Activated CD4-positive, alpha-beta memory T cell treated with anti-CD3 and anti-CD28 coated beads for 36 hours (primary cell): Measurements from ENCODE around the gene OR52W1. TPM values are rescaled to one million over a fixed set of nuclear protein-coding genes. Genes with fewer than 3 reads are reported as not detected.
"Not testable (repeated sequence)": the region's sequence is repeated elsewhere in the genome, so short reads cannot be mapped to it uniquely, and the experiment has no call there.

Source experiments
- CTCF ChIA-PET: fragments of 350-600 bp; sonication (Branson Sonifier 250); formaldehyde crosslinking; loops from one replicate; lab custom pipeline; 2021; ENCODE audit warnings: antibody characterized with exemption, inconsistent platforms; lab: Charles Lee
- POLR2A ChIA-PET: fragments of 350-600 bp; sonication (Branson Sonifier 250); formaldehyde crosslinking; loops from one replicate; lab custom pipeline; 2021; ENCODE audit warnings: antibody characterized with exemption; lab: Charles Lee
- DNase-seq: peaks from one replicate; pipeline ENCODE4 v3.0.0-alpha.2; 2020
- H3K27ac Mint-ChIP-seq: one replicate; pipeline ENCODE4 v1.8.0; 2021; ENCODE audit warnings: mixed read lengths
- H3K27me3 Mint-ChIP-seq: one replicate; pipeline ENCODE4 v1.8.0; 2021; ENCODE audit warnings: mixed read lengths
- H3K36me3 Mint-ChIP-seq: one replicate; pipeline ENCODE4 v1.8.0; 2021; ENCODE audit warnings: mixed read lengths
- H3K4me1 Mint-ChIP-seq: one replicate; pipeline ENCODE4 v1.8.0; 2021; ENCODE audit warnings: low read depth, mixed read lengths
- H3K4me3 Mint-ChIP-seq: one replicate; pipeline ENCODE4 v1.8.0; 2021; ENCODE audit warnings: mild to moderate bottlenecking, mixed read lengths
- H3K9me3 Mint-ChIP-seq: one replicate; pipeline ENCODE4 v1.8.0; 2021; ENCODE audit warnings: mixed read lengths
- intact Hi-C: fragments of 100-400 bp; cut with micrococcal nuclease; formaldehyde crosslinking; loops from one replicate; pipeline ENCODE4 v1.15.1; 2023
- total RNA-seq, 2 experiments: library from RNA; stranded (reverse); gene quantifications; one replicate each; pipeline ENCODE4 v1.2.3, GENCODE V29; 2021

OR52W1 gene
- total RNA-seq, 2 experiments from 2014 or later = not detected

- ChIA-PET CTCF (interaction anchor here (1.2 to 1.4 kb wide), 2 partner anchors 11 to 58 kb away, joined by 3 to 6 read pairs; no protein-coding TSS in a partner anchor), POLR2A (no interaction called here)
- H3K4me3 Mint-ChIP-seq = no peak overlapping the region
- no peak overlapping the region for H3K27ac Mint-ChIP-seq
- no peaks in the 10 kb centered on the region for H3K36me3 Mint-ChIP-seq
- H3K4me1 Mint-ChIP-seq = peaks cover 3% of the 10 kb centered on the region
- H3K9me3 Mint-ChIP-seq = no peaks in the 10 kb centered on the region
- no peak for DNase-seq
- intact Hi-C loops = no loop called here
- H3K27me3 Mint-ChIP-seq = peaks cover 15% of the 10 kb centered on the region
These were observed 41.1 kb downstream of the OR52W1 start for GRCh38 chr11:6240139-6240538.

GRCh38 chr11:6240781-6241180, 41.8 kb downstream of the OR52W1 start:
- no peak overlapping the region for H3K27ac Mint-ChIP-seq
- CTCF ChIA-PET = interaction anchor here (1.2 to 1.4 kb wide), 2 partner anchors 11 to 58 kb away, joined by 3 to 6 read pairs; no protein-coding TSS in a partner anchor
- no peaks in the 10 kb centered on the region for H3K36me3 Mint-ChIP-seq
- H3K4me3 Mint-ChIP-seq = no peak overlapping the region
- peaks cover 15% of the 10 kb centered on the region for H3K27me3 Mint-ChIP-seq
- POLR2A ChIA-PET = no interaction called here
- no peaks in the 10 kb centered on the region for H3K4me1 Mint-ChIP-seq
- no peak for DNase-seq
- intact Hi-C loops = no loop called here
- H3K9me3 Mint-ChIP-seq = no peaks in the 10 kb centered on the region

GRCh38 chr11:6241316-6241715, 42.3 kb downstream of the OR52W1 start:
- intact Hi-C loops = no loop called here
- Mint-ChIP-seq H3K27ac (no peak overlapping the region), H3K36me3 (no peaks in the 10 kb centered on the region), H3K4me3 (no peak overlapping the region), H3K27me3 (peaks cover 15% of the 10 kb centered on the region), H3K9me3 (no peaks in the 10 kb centered on the region), H3K4me1 (no peaks in the 10 kb centered on the region)
- CTCF ChIA-PET = interaction anchor here (1.4 to 2.3 kb wide), 2 partner anchors 10 kb away, joined by 6 to 13 read pairs; no protein-coding TSS in a partner anchor
- POLR2A ChIA-PET = no interaction called here
- no peak for DNase-seq

- Mint-ChIP-seq H3K4me1 (no peaks in the 10 kb centered on the region), H3K36me3 (no peaks in the 10 kb centered on the region), H3K27me3 (peaks cover 15% of the 10 kb centered on the region), H3K9me3 (no peaks in the 10 kb centered on the region), H3K4me3 (no peak overlapping the region), H3K27ac (no peak overlapping the region)
- ChIA-PET POLR2A (no interaction called here), CTCF (interaction anchor here (1.4 kb wide), 1 partner anchor 10 kb away, joined by 3 read pairs; no protein-coding TSS in a partner anchor)
- DNase-seq = no peak
- intact Hi-C loops = no loop called here
These were observed 46.5 kb downstream of the OR52W1 start for GRCh38 chr11:6245536-6245935.

GRCh38 chr11:6248248-6248647, 49.2 kb downstream of the OR52W1 start:
- CTCF ChIA-PET = interaction anchor here (9.0 kb wide), 1 partner anchor 106 kb away, joined by 183 read pairs; no protein-coding TSS in a partner anchor
- DNase-seq = no peak
- Mint-ChIP-seq H3K4me3 (no peak overlapping the region), H3K9me3 (no peaks in the 10 kb centered on the region), H3K27ac (no peak overlapping the region), H3K27me3 (peaks cover 8% of the 10 kb centered on the region), H3K36me3 (no peaks in the 10 kb centered on the region), H3K4me1 (no peaks in the 10 kb centered on the region)
- POLR2A ChIA-PET = no interaction called here
- intact Hi-C loops = no loop called here

GRCh38 chr11:6248897-6249296, 49.9 kb downstream of the OR52W1 start:
- H3K9me3 Mint-ChIP-seq, H3K27me3 Mint-ChIP-seq, H3K4me3 Mint-ChIP-seq, H3K36me3 Mint-ChIP-seq, H3K27ac Mint-ChIP-seq, H3K4me1 Mint-ChIP-seq, POLR2A ChIA-PET, intact Hi-C loops, DNase-seq: not testable (repeated sequence)
- CTCF ChIA-PET = interaction anchor here (0.6 to 9.0 kb wide), 5 partner anchors 12 to 1679 kb away, joined by 4 to 183 read pairs (median 35); partner anchors contain the start of gene CNGA4

Other genes starting within 250 kb of the OR52W1 start
- not detected for gene OR56A5, start 230.7 kb upstream of the OR52W1 start, total RNA-seq
- not detected for gene OR52L1, start 212.2 kb upstream of the OR52W1 start, total RNA-seq
- gene OR56A4, start 192.3 kb upstream of the OR52W1 start, total RNA-seq = not detected
- gene OR56A1, start 168.5 kb upstream of the OR52W1 start, total RNA-seq = not detected
- not detected for gene OR56B4, start 91.5 kb upstream of the OR52W1 start, total RNA-seq
- gene OR52B2, start 28.9 kb upstream of the OR52W1 start, total RNA-seq = not detected
- not detected for gene C11orf42, start 6.3 kb downstream of the OR52W1 start, total RNA-seq
- 10 to 100 TPM; 15.3 to 15.8 TPM for gene FHIP1B, start 35.4 kb downstream of the OR52W1 start, total RNA-seq
- gene CNGA4, start 39.9 kb downstream of the OR52W1 start, total RNA-seq = not detected
- gene CCKBR, start 60.6 kb downstream of the OR52W1 start, total RNA-seq = not detected
- 10 to 100 TPM; 27.3 to 29.2 TPM for gene CAVIN3, start 121.3 kb downstream of the OR52W1 start, total RNA-seq
- 10 to 100 TPM; 23.4 to 23.8 TPM for gene SMPD1, start 191.2 kb downstream of the OR52W1 start, total RNA-seq
- gene APBB1, start 219.9 kb downstream of the OR52W1 start, total RNA-seq = 10 to 100 TPM; 51.6 to 55.3 TPM
- gene HPX, start 241.8 kb downstream of the OR52W1 start, total RNA-seq = under 1 TPM in 1 of 2 experiments, not detected in 1; 0.56 TPM